Measurements from ENCODE around the gene SHROOM3. TPM values are rescaled to one million over a fixed set of nuclear protein-coding genes. Genes with fewer than 3 reads are reported as not detected.

SHROOM3 gene
- total RNA-seq, 2 experiments from 2014 or later, result not detected

DNA sequence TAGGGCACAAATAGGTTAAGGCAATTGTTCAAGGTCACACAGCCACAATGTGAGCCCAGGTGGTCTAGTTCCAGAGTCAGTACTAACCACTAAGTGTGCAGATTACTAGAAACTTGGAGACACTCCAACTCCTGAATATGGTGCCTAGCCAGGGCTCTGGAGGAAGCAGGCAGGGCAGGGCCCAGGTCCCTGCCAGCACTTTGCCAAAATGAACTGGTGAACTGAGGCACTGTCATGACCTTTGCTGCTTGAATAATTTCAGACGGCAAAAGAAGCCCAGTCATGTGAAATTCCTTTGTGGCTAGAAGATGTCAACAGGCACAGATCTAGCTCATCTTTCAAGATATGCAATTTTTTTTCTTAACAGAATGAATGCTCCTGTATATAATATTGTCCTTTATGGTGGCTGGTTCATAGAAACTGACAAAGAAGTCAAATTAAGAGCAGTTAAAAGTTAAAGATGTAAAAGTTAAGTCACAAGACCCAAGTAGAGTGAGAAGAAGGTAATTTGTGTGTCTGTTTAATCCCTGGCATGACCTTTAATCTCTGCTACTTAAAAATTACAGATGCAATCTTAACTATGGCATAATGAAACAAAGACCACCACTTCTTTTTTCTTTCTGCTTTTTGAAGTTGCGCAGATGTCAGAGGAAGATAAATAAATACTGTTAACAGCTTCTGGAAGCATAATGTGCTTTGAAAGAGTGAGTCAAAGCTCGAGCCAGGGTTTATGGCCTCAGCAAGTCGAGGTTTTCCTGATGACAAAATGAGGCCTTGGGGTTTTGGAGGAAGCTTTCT is 54.1 kb downstream of the SHROOM3 start:
- H3K27me3 Mint-ChIP-seq, result peaks cover 3% of the 10 kb centered on the region
- no peaks in the 10 kb centered on the region for H3K36me3 Mint-ChIP-seq (ENCODE audit: low read depth)
- CTCF ChIA-PET, result interaction anchor here (1.1 to 1.4 kb wide), 2 partner anchors 12 to 19 kb away, joined by 3 to 4 read pairs; no protein-coding TSS in a partner anchor

DNA sequence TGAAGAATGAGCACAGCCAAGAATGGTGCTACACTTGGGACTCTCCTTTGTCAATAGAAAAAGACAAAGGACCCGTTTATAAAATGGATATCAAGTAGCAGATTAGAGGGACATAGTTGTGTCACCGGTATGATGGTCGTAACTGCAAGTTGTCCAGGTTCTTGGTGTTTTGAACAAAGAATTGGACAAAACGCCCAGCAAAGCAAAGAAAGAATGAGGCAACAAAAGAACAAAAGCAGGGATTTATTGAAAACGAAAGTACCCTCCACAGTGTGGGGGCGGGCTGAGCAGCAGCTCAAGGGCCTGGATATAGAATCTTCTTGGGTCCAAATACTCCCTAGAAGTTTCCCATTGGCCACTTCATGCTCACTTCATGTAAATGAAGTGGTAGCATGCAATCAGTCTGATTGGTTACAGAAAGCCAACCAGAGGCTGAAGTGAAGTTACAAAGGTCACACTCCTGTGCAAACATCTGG is 54.7 kb downstream of the SHROOM3 start:
- Mint-ChIP-seq H3K9me3 (no peaks in the 10 kb centered on the region), H3K36me3 (ENCODE audit: low read depth) (no peaks in the 10 kb centered on the region), H3K27ac (no peak overlapping the region), H3K4me1 (no peaks in the 10 kb centered on the region), H3K4me3 (no peak overlapping the region), H3K27me3 (peaks cover 3% of the 10 kb centered on the region)
- DNase-seq, result no peak
- CTCF ChIA-PET, result no interaction called here
- POLR2A ChIA-PET, result no interaction called here

More for the DNA sequence above, 54.1 kb downstream of the SHROOM3 start:
- H3K4me3 Mint-ChIP-seq, result no peak overlapping the region
- H3K4me1 Mint-ChIP-seq, result no peaks in the 10 kb centered on the region
- no peak overlapping the region for H3K27ac Mint-ChIP-seq
- POLR2A ChIA-PET, result no interaction called here
- DNase-seq, result no peak
- no peaks in the 10 kb centered on the region for H3K9me3 Mint-ChIP-seq

DNA sequence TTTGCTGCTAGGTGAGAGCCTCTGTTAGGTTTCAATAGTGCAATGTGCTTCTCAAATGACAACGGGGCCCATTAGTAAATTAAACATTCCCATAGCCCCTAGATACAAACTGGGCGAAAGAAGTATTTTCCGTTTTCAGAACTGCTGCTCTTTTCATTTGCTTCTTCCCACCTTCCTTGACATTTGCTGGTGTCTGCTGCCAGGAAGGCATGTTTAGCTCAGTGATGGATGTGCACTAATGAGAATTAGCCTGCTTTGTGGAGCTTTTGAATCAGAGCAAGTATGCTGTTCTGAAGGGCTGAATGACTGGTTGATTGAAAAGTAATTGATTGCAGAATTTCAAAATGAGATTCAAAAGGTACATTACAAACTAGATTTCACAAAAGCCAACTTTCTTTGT is 57.0 kb downstream of the SHROOM3 start:
- H3K27me3 Mint-ChIP-seq, result peaks cover 6% of the 10 kb centered on the region

DNA sequence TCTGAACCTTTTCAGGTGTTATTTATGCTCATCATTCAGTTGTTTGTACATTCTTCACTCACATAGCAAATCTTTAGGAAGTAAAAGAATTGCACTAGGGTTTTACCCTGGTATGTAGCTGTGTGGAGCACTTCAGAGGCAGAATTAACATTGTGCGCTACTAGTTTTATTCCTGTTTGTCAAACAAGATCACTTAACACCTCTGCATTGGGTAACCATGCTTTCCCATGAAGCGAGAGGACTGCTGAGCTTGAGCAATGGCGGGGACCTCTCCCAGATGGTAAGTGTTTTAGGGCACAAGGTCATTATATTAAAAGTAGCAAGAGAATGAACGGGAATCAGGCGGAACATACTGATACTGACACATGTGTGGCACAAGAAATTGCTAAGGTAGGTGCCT is 59.2 kb downstream of the SHROOM3 start:
- Mint-ChIP-seq H3K36me3 (ENCODE audit: low read depth) (no peaks in the 10 kb centered on the region), H3K9me3 (no peaks in the 10 kb centered on the region), H3K4me1 (no peaks in the 10 kb centered on the region), H3K27ac (no peak overlapping the region), H3K4me3 (no peak overlapping the region), H3K27me3 (peaks cover 8% of the 10 kb centered on the region)
- ChIA-PET POLR2A (no interaction called here), CTCF (no interaction called here)
- DNase-seq, result no peak

More for the DNA sequence above, 57.0 kb downstream of the SHROOM3 start:
- ChIA-PET POLR2A (no interaction called here), CTCF (no interaction called here)
- H3K36me3 Mint-ChIP-seq (ENCODE audit: low read depth), result no peaks in the 10 kb centered on the region
- no peak overlapping the region for H3K4me3 Mint-ChIP-seq
- no peak overlapping the region for H3K27ac Mint-ChIP-seq
- H3K4me1 Mint-ChIP-seq, result no peaks in the 10 kb centered on the region
- H3K9me3 Mint-ChIP-seq, result no peaks in the 10 kb centered on the region
- DNase-seq, result no peak

DNA sequence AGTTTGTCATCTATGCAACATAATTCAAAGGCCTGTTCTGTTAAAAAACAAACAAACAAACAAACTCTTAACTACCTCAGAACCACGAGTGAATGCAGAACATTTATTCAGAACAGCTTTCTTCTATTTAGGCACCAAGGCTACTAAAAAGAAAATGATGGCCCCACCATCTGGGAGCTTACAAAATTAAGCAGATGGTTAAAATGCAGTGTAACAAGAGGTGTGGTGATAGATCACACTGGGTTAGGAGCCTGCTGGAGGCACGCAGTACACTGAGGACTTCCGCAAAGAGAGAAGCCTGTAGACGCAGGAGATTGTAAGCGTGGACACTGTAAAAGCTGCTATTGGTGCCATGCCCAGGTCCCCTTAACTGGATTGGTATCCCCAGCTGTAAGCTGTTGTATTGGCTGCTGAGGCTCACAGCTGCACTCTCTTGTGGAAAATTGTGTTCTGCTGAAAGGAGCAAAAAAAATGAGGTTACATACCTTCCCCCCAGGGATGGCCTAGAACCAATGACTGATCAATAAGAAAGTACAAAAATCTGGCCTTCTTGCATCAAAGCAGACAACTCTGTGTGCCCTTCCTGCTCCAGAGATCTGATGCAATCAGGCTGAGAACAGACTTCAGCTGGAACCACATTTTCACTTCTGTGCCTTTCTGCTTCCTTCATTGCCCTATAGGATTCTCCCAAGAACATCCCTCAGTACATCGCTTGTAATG is 60.0 kb downstream of the SHROOM3 start:
- CTCF ChIA-PET, result no interaction called here
- no peak for DNase-seq
- POLR2A ChIA-PET, result no interaction called here
- H3K4me3 Mint-ChIP-seq, result no peak overlapping the region
- H3K36me3 Mint-ChIP-seq (ENCODE audit: low read depth), result no peaks in the 10 kb centered on the region
- no peak overlapping the region for H3K27ac Mint-ChIP-seq
- H3K27me3 Mint-ChIP-seq, result peaks cover 8% of the 10 kb centered on the region
- H3K4me1 Mint-ChIP-seq, result no peaks in the 10 kb centered on the region
- H3K9me3 Mint-ChIP-seq, result no peaks in the 10 kb centered on the region

DNA sequence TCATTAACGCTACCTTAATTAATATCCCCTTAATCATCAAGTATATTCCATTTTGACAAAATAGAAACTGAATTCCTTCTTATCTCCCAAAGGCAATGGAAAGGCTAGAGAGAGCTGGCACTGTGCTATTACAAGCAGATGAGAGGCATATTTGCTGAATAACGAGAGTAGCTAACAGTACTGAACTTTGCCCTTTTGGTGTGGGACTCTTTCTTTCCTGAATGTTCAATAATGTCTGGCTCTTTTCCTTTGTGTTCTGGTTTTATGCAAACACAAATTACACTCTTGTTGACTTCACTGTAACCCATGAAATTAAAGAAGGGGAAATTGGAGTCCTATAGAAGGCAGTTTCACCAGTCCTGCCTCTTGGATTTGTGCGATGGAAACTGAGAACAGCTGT is 63.5 kb downstream of the SHROOM3 start:
- CTCF ChIA-PET, result interaction anchor here (1.5 kb wide), 1 partner anchor 17 kb away, joined by 3 read pairs; no protein-coding TSS in a partner anchor
- no peak overlapping the region for H3K27ac Mint-ChIP-seq
- H3K4me1 Mint-ChIP-seq, result no peaks in the 10 kb centered on the region

DNA sequence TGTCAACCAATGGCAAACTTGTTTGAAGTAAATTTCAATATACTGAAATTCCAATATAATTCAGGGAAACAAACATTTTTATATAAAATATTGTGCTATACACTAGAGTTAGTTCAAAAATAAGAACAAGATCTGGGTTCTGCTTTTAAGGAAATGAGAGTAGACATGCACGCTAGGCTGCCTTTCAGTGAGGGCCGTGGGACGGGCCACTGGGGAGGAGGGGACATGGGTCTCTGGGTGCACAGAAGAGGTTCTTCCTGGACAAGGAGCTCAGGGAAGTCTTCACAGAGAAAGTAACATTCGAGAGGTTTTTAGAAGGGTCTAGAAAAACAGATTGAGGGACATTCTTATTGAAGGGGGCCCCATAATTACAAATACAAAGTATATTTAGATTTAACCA is 64.4 kb downstream of the SHROOM3 start:
- ChIA-PET CTCF (interaction anchor here (0.8 kb wide), 1 partner anchor 8 kb away, joined by 3 read pairs; no protein-coding TSS in a partner anchor), POLR2A (no interaction called here)
- no peaks in the 10 kb centered on the region for H3K36me3 Mint-ChIP-seq (ENCODE audit: low read depth)
- H3K4me3 Mint-ChIP-seq, result no peak overlapping the region
- peaks cover 19% of the 10 kb centered on the region for H3K27me3 Mint-ChIP-seq
- no peaks in the 10 kb centered on the region for H3K9me3 Mint-ChIP-seq
- DNase-seq, result no peak
- no peaks in the 10 kb centered on the region for H3K4me1 Mint-ChIP-seq
- H3K27ac Mint-ChIP-seq, result no peak overlapping the region

More for the DNA sequence above, 63.5 kb downstream of the SHROOM3 start:
- Mint-ChIP-seq H3K27me3 (peaks cover 17% of the 10 kb centered on the region), H3K36me3 (ENCODE audit: low read depth) (no peaks in the 10 kb centered on the region), H3K4me3 (no peak overlapping the region), H3K9me3 (no peaks in the 10 kb centered on the region)
- POLR2A ChIA-PET, result no interaction called here
- DNase-seq, result no peak

DNA sequence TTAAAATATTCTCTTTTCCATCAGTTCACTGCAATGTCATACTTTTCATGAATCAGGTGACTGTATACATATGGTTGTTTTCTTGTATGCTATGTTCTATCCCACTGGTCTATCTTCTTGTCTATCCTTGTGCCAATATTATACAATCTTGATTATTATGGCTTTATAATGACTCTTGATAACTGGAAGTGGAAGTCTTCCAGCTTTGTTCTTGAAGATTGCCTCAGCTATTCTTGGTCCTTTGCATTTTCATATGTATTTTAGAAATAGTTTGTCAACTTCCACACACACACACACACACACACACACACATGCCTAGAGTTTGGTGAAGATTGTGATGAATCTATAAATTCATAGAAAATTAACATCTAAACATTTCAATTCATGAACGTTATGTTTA is 67.9 kb downstream of the SHROOM3 start:
- ChIA-PET CTCF (interaction anchor here (0.6 kb wide), 2 partner anchors 227 to 657 kb away, joined by 3 to 4 read pairs; no protein-coding TSS in a partner anchor), POLR2A (no interaction called here)
- Mint-ChIP-seq H3K9me3 (no peaks in the 10 kb centered on the region), H3K27ac (no peak overlapping the region), H3K27me3 (peaks cover 14% of the 10 kb centered on the region), H3K36me3 (ENCODE audit: low read depth) (no peaks in the 10 kb centered on the region), H3K4me1 (no peaks in the 10 kb centered on the region), H3K4me3 (no peak overlapping the region)
- DNase-seq, result no peak

DNA sequence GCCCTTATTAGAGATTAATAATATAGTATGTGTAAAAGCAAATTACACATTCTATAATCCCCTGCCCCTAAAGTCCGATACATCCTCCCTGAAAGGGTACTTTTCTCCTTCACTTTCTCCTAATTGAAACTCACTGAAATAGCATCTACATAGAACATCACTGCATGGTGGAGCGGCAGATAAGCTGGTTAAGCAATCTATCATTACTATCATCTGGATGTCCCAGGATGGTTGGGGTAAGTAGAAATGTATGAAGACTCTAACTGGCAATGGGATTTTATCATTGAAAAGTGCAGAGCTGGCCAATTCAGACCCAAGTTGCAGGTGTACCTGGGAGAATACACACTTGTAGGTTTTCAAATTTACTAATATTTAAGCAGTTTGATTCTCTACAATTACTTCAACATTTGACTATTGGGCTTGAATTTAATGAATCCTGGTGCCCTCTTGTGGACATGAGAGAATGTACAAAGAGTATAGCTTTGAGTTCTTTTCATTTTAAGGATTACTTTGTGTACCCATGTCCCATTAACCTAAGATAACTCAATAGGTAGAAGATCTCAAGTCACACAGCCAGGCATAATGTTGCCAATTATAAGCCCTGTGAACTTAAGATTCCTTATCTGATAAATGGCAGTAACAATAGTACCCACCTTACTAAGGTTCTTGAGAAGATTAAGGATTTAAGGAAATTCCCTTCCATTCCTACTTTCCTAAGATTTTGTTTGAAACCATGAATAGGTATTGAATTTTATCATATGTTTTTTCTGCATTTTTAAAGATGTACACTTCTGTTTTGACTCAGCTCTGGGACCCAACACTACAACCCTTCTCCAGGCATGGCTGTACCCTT is 69.8 kb downstream of the SHROOM3 start:
- Mint-ChIP-seq H3K27ac (no peak overlapping the region), H3K36me3 (ENCODE audit: low read depth) (no peaks in the 10 kb centered on the region), H3K4me3 (no peak overlapping the region), H3K9me3 (no peaks in the 10 kb centered on the region), H3K27me3 (peaks cover 15% of the 10 kb centered on the region), H3K4me1 (no peaks in the 10 kb centered on the region)
- POLR2A ChIA-PET, result no interaction called here
- CTCF ChIA-PET, result interaction anchor here (0.9 to 1.5 kb wide), 4 partner anchors 52 to 325 kb away, joined by 3 to 7 read pairs (median 4); no protein-coding TSS in a partner anchor
- DNase-seq, result peak; percentile 31

DNA sequence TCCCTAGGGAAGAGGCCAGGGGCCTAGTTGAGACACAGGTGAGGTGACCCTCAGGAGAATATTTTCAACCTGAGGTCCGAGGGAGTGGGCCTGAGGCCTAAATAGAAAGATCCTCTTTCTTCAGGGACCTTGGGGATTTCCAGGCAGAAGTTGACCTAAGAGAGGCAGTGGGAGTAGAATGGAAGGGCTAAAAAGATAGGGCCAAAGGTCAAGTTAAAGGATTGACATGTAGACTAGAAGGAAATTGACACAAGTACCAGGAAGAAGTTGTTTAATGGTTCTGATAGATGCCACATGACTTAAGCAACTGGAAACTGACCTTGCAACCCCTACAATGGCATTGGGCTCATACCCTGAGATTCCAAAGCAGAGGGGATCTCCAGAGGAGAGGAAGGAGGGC is 76.9 kb downstream of the SHROOM3 start:
- H3K4me1 Mint-ChIP-seq, result no peaks in the 10 kb centered on the region
- ChIA-PET POLR2A (no interaction called here), CTCF (no interaction called here)
- H3K9me3 Mint-ChIP-seq, result no peaks in the 10 kb centered on the region
- H3K27ac Mint-ChIP-seq, result no peak overlapping the region
- DNase-seq, result no peak
- H3K27me3 Mint-ChIP-seq, result peaks cover 6% of the 10 kb centered on the region
- no peaks in the 10 kb centered on the region for H3K36me3 Mint-ChIP-seq (ENCODE audit: low read depth)
- no peak overlapping the region for H3K4me3 Mint-ChIP-seq

DNA sequence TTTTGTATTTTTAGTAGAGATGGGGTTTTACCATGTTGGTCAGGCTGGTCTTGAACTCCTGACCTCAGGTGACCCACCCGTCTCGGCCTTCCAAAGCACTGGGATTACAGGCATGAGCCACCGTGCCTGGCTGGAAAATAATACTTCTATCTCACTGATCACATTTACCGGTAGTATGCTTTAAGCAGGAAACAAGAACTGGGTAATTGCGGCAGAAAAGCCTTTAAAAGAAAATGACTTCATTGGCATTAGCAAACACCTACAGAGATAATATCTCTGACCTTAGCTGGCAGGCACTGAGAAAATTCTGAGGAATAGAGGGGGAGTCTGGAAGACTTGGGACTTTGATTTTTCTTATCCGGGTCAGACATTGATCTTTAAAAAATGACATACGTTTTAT is 78.5 kb downstream of the SHROOM3 start:
- H3K9me3 Mint-ChIP-seq, result no peaks in the 10 kb centered on the region
- no peak overlapping the region for H3K4me3 Mint-ChIP-seq
- ChIA-PET POLR2A (no interaction called here), CTCF (interaction anchor here (0.6 kb wide), 1 partner anchor 218 kb away, joined by 3 read pairs; no protein-coding TSS in a partner anchor)
- no peak overlapping the region for H3K27ac Mint-ChIP-seq
- DNase-seq, result no peak
- no peaks in the 10 kb centered on the region for H3K36me3 Mint-ChIP-seq (ENCODE audit: low read depth)
- H3K4me1 Mint-ChIP-seq, result no peaks in the 10 kb centered on the region
- peaks cover 3% of the 10 kb centered on the region for H3K27me3 Mint-ChIP-seq

DNA sequence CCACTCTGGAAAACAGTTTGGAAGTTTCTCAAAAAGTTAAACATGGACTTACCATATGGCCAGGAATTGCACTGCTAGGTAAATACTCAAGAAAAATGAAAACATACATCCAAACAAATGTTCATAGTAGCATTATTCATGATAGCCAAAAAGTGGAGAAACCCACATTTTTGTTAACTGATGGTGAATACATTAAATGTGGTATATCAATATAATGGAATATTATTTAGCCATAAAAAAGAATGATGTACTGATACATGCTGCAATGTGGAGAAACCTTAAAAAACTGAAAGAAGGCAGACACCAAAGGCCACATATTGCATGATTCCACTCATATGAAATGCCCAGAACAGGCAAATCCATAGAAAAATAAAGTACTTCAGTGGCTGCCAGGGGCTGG is 79.1 kb downstream of the SHROOM3 start:
- Mint-ChIP-seq H3K36me3 (ENCODE audit: low read depth) (no peaks in the 10 kb centered on the region), H3K9me3 (no peaks in the 10 kb centered on the region), H3K4me3 (no peak overlapping the region), H3K27me3 (peaks cover 2% of the 10 kb centered on the region), H3K27ac (no peak overlapping the region), H3K4me1 (no peaks in the 10 kb centered on the region)
- no peak for DNase-seq
- CTCF ChIA-PET, result no interaction called here
- POLR2A ChIA-PET, result no interaction called here

Data from activated CD4-positive, alpha-beta T cell treated with anti-CD3 and anti-CD28 coated beads, Interleukin-2, amount 10 ng/mL, durations not matched to agents 7 days and 5 days (primary cell).